ENCODE data around the gene CEP83.

GRCh38 chr12:94318181-94318580 lies 141.5 kb downstream of the CEP83 start:
- TF ChIP-seq CTCF (IDR thresholded peaks at IDR 0.05): no peak
- no peak for TF ChIP-seq EZH2 (IDR thresholded peaks at IDR 0.05; ENCODE audit: borderline replicate concordance, insufficient read depth, low read depth, low read length, poor library complexity, severe bottlenecking)
